Nephron (organoid): Measurements from ENCODE around the gene DOCK1.

Source experiments
- H3K27ac Mint-ChIP-seq, 3 experiments: 2 replicates each; pipeline ENCODE4 v1.8.0; 2020; ENCODE audit warnings: mixed read lengths in 3 of 3, mild to moderate bottlenecking in 2 of 3, moderate library complexity in 1 of 3
- H3K27me3 Mint-ChIP-seq: 2 replicates; pipeline ENCODE4 v1.8.0; 2021; ENCODE audit warnings: low read depth, mild to moderate bottlenecking, moderate library complexity, mixed read lengths
- H3K36me3 Mint-ChIP-seq: 2 replicates; pipeline ENCODE4 v1.8.0; 2020; ENCODE audit warnings: low read depth, mixed read lengths
- H3K4me1 Mint-ChIP-seq: 2 replicates; pipeline ENCODE4 v1.8.0; 2020; ENCODE audit warnings: mixed read lengths
- H3K4me3 Mint-ChIP-seq, 3 experiments: 2 replicates each; pipeline ENCODE4 v1.8.0; 2020; ENCODE audit warnings: mild to moderate bottlenecking in 3 of 3, mixed read lengths in 3 of 3, moderate library complexity in 2 of 3
- H3K9me3 Mint-ChIP-seq: 2 replicates; pipeline ENCODE4 v1.8.0; 2020; ENCODE audit warnings: mixed read lengths
- TF ChIP-seq, protein P1 (sequence below), 3 experiments: fragments of 200-600 bp; sonication (generic); IDR thresholded peaks; one replicate each; pipeline ENCODE4 v1.5.0; 2021; ENCODE audit warnings: antibody characterized with exemption in 3 of 3; ENCODE audit not compliant: unreplicated experiment in 3 of 3

DOCK1 gene

GRCh38 chr10:127353544-127353943 lies 448.3 kb downstream of the DOCK1 start:
- Mint-ChIP-seq H3K27me3 (no peaks in the 10 kb centered on the region), H3K9me3 (no peaks in the 10 kb centered on the region), H3K27ac (no peak overlapping the region), H3K4me1 (peaks cover 8% of the 10 kb centered on the region), H3K36me3 (peaks cover 16% of the 10 kb centered on the region), H3K4me3 (no peak overlapping the region)
- TF ChIP-seq, protein P1, sequence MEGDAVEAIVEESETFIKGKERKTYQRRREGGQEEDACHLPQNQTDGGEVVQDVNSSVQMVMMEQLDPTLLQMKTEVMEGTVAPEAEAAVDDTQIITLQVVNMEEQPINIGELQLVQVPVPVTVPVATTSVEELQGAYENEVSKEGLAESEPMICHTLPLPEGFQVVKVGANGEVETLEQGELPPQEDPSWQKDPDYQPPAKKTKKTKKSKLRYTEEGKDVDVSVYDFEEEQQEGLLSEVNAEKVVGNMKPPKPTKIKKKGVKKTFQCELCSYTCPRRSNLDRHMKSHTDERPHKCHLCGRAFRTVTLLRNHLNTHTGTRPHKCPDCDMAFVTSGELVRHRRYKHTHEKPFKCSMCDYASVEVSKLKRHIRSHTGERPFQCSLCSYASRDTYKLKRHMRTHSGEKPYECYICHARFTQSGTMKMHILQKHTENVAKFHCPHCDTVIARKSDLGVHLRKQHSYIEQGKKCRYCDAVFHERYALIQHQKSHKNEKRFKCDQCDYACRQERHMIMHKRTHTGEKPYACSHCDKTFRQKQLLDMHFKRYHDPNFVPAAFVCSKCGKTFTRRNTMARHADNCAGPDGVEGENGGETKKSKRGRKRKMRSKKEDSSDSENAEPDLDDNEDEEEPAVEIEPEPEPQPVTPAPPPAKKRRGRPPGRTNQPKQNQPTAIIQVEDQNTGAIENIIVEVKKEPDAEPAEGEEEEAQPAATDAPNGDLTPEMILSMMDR (IDR thresholded peaks at IDR 0.05; ENCODE audit: unreplicated experiment in 3 of 3), result no peak

- Mint-ChIP-seq H3K27me3 (no peaks in the 10 kb centered on the region), H3K36me3 (peaks cover 16% of the 10 kb centered on the region), H3K4me1 (peaks cover 8% of the 10 kb centered on the region), H3K9me3 (no peaks in the 10 kb centered on the region), H3K27ac (no peak overlapping the region), H3K4me3 (no peak overlapping the region)
- TF ChIP-seq, protein P1 (IDR thresholded peaks at IDR 0.05; ENCODE audit: unreplicated experiment in 3 of 3), result no peak
Observed at GRCh38 chr10:127354255-127354654, 449.0 kb downstream of the DOCK1 start.

DNA sequence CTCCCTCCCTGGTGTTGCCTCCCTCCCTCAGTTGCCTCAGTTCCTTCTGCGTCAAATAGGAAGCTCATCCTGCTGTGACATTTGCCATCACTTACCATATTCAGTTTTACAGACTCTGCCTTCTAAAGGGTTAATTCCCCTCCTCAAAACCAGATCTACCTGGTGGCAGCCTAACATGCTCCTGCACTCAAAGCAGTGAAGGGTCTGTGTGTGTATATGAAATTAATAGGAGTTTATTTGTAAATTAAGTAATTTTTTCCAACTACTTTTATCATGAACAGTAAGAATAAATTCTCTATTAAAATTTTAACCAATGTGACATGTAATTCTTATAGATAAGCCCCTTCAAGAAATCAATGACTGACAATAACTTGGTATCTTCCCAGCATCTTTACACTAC lies 449.8 kb downstream of the DOCK1 start:
- TF ChIP-seq, protein P1 (IDR thresholded peaks at IDR 0.05; ENCODE audit: unreplicated experiment in 3 of 3), result peak in 1 of 3 experiments; percentile 12
- Mint-ChIP-seq H3K4me1 (peaks cover 8% of the 10 kb centered on the region), H3K27ac (no peak overlapping the region), H3K36me3 (peaks cover 16% of the 10 kb centered on the region), H3K4me3 (no peak overlapping the region), H3K9me3 (no peaks in the 10 kb centered on the region), H3K27me3 (no peaks in the 10 kb centered on the region)

DNA sequence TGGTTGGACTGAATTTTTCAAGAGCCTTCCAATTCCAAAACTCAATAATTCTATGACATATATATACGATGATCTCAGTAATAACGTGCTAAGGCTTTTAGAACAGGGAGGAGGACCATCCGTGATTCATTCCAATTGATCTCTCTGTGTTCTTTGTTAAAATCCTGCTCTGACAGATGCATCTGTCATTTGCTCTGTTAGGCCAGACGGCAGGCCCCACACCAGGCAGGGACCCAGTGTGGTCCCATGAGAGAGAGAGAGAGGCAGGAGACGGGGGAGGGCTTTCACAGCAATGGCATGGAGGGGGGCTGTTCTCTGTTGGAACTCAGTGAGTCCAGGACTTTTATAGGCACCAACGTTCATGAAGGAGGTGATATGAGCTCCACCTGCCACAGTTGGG lies 451.1 kb downstream of the DOCK1 start:
- TF ChIP-seq, protein P1 (IDR thresholded peaks at IDR 0.05; ENCODE audit: unreplicated experiment in 3 of 3), result no peak
- no peaks in the 10 kb centered on the region for H3K27me3 Mint-ChIP-seq
- no peaks in the 10 kb centered on the region for H3K9me3 Mint-ChIP-seq
- H3K4me1 Mint-ChIP-seq, result peaks cover 6% of the 10 kb centered on the region
- H3K27ac Mint-ChIP-seq, result no peak overlapping the region
- H3K36me3 Mint-ChIP-seq, result peaks cover 19% of the 10 kb centered on the region
- H3K4me3 Mint-ChIP-seq, result no peak overlapping the region

DNA sequence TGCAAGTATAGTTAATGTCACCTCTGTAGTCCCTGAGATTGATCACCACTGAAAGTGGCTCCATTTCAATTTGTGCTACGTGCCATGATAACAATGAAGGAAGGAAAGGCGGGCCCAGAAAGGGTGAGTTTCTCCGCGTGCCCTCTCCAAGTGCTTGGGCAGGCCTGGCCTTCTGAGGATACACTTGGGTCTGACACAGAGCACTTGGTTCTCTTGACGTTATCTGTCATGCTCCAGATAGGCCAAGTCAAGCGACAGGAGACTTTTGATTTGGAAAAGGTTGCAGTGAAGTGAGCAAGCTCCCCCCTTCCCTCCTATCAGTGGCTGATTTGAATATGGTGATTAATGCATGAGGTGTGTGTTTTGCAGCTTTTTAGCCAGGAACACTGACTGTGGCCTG lies 452.0 kb downstream of the DOCK1 start:
- Mint-ChIP-seq H3K27ac (no peak overlapping the region), H3K9me3 (no peaks in the 10 kb centered on the region), H3K4me3 (no peak overlapping the region), H3K4me1 (no peaks in the 10 kb centered on the region), H3K27me3 (no peaks in the 10 kb centered on the region), H3K36me3 (peaks cover 19% of the 10 kb centered on the region)
- TF ChIP-seq, protein P1 (IDR thresholded peaks at IDR 0.05; ENCODE audit: unreplicated experiment in 3 of 3), result no peak

GRCh38 chr10:127358337-127358736 lies 453.1 kb downstream of the DOCK1 start:
- peak overlapping the region in 1 of 3 experiments; percentile 68 for H3K27ac Mint-ChIP-seq
- TF ChIP-seq, protein P1 (IDR thresholded peaks at IDR 0.05; ENCODE audit: unreplicated experiment in 3 of 3), result no peak

More at GRCh38 chr10:127358337-127358736, 453.1 kb downstream of the DOCK1 start:
- Mint-ChIP-seq H3K4me1 (no peaks in the 10 kb centered on the region), H3K36me3 (peaks cover 27% of the 10 kb centered on the region), H3K27me3 (no peaks in the 10 kb centered on the region), H3K9me3 (no peaks in the 10 kb centered on the region), H3K4me3 (no peak overlapping the region)
